ENCODE results near the gene AIP.

AIP gene

GRCh38 chr11:67519726-67520125 lies 36.9 kb downstream of the AIP start:
- Histone ChIP-seq H3K4me2 (ENCODE audit: low read depth, low read length, poor library complexity, severe bottlenecking) (no peak overlapping the region), H3K27me3 (ENCODE audit: insufficient read depth, low read length, poor library complexity, severe bottlenecking) (no peaks in the 10 kb centered on the region), H3K79me2 (ENCODE audit: insufficient read depth, low read length) (no peaks in the 10 kb centered on the region), H3K36me3 (ENCODE audit: insufficient read depth, low read length) (no peaks in the 10 kb centered on the region), H3K9ac (ENCODE audit: low read depth, low read length, poor library complexity, severe bottlenecking) (no peak overlapping the region), H3K4me3 (ENCODE audit: low read length, poor library complexity, severe bottlenecking) (no peak overlapping the region), H3K9me3 (ENCODE audit: insufficient read depth, low read depth, low read length) (no peaks in the 10 kb centered on the region), H3K4me1 (ENCODE audit: insufficient read depth, low read length, poor library complexity, severe bottlenecking) (no peaks in the 10 kb centered on the region), H3F3A (ENCODE audit: low read depth) (no peaks in the 10 kb centered on the region), H2AFZ (ENCODE audit: low read length) (no peak overlapping the region), H3K9me2 (replicated peaks; ENCODE audit: low read depth, low read length) (no peaks in the 10 kb centered on the region), H4K20me1 (ENCODE audit: insufficient read depth, low read length, poor library complexity, severe bottlenecking) (no peaks in the 10 kb centered on the region)
- no peak for TF ChIP-seq EZH2phosphoT487 (IDR thresholded peaks at IDR 0.05; ENCODE audit: borderline replicate concordance)
- no peak for TF ChIP-seq CTCF (conservative IDR thresholded peaks at IDR 0.05; ENCODE audit: low read length)

- Histone ChIP-seq H3K9me3 (ENCODE audit: insufficient read depth, low read depth, low read length) (no peaks in the 10 kb centered on the region), H3K9ac (ENCODE audit: low read depth, low read length, poor library complexity, severe bottlenecking) (no peak overlapping the region), H3K4me1 (ENCODE audit: insufficient read depth, low read length, poor library complexity, severe bottlenecking) (no peaks in the 10 kb centered on the region), H3K79me2 (ENCODE audit: insufficient read depth, low read length) (no peaks in the 10 kb centered on the region), H4K20me1 (ENCODE audit: insufficient read depth, low read length, poor library complexity, severe bottlenecking) (no peaks in the 10 kb centered on the region), H3F3A (ENCODE audit: low read depth) (no peaks in the 10 kb centered on the region), H3K36me3 (ENCODE audit: insufficient read depth, low read length) (no peaks in the 10 kb centered on the region), H3K4me2 (ENCODE audit: low read depth, low read length, poor library complexity, severe bottlenecking) (no peak overlapping the region), H3K9me2 (replicated peaks; ENCODE audit: low read depth, low read length) (no peaks in the 10 kb centered on the region), H3K4me3 (ENCODE audit: low read length, poor library complexity, severe bottlenecking) (no peak overlapping the region), H3K27me3 (ENCODE audit: insufficient read depth, low read length, poor library complexity, severe bottlenecking) (no peaks in the 10 kb centered on the region), H2AFZ (ENCODE audit: low read length) (no peak overlapping the region)
- TF ChIP-seq CTCF (conservative IDR thresholded peaks at IDR 0.05; ENCODE audit: low read length) (no peak), EZH2phosphoT487 (IDR thresholded peaks at IDR 0.05; ENCODE audit: borderline replicate concordance) (no peak)
Observed at GRCh38 chr11:67520856-67521824, 38.3 kb downstream of the AIP start.

- Histone ChIP-seq H4K20me1 (ENCODE audit: insufficient read depth, low read length, poor library complexity, severe bottlenecking) (no peaks in the 10 kb centered on the region), H3F3A (ENCODE audit: low read depth) (no peaks in the 10 kb centered on the region), H3K4me1 (ENCODE audit: insufficient read depth, low read length, poor library complexity, severe bottlenecking) (no peaks in the 10 kb centered on the region), H3K4me2 (ENCODE audit: low read depth, low read length, poor library complexity, severe bottlenecking) (no peak overlapping the region), H3K9me2 (replicated peaks; ENCODE audit: low read depth, low read length) (no peaks in the 10 kb centered on the region), H3K27me3 (ENCODE audit: insufficient read depth, low read length, poor library complexity, severe bottlenecking) (no peaks in the 10 kb centered on the region), H2AFZ (ENCODE audit: low read length) (no peak overlapping the region), H3K9me3 (ENCODE audit: insufficient read depth, low read depth, low read length) (no peaks in the 10 kb centered on the region), H3K9ac (ENCODE audit: low read depth, low read length, poor library complexity, severe bottlenecking) (no peak overlapping the region), H3K79me2 (ENCODE audit: insufficient read depth, low read length) (no peaks in the 10 kb centered on the region), H3K4me3 (ENCODE audit: low read length, poor library complexity, severe bottlenecking) (no peak overlapping the region), H3K36me3 (ENCODE audit: insufficient read depth, low read length) (no peaks in the 10 kb centered on the region)
- TF ChIP-seq EZH2phosphoT487 (IDR thresholded peaks at IDR 0.05; ENCODE audit: borderline replicate concordance) = no peak
- TF ChIP-seq CTCF (conservative IDR thresholded peaks at IDR 0.05; ENCODE audit: low read length) = no peak
Observed at GRCh38 chr11:67521924-67522323, 39.1 kb downstream of the AIP start.

Measured in Loucy (cell line).